Colon (tissue), 2 donors: ENCODE results near the gene SNAI1.

ENCODE experiments used
- FAIRE-seq: peaks from 2 replicates; lab custom pipeline; 2012; peaks lifted over from hg19 to GRCh38; lab: Jason Lieb, UNC
- donor health status: control.
- donor health status: control.

The SNAI1 gene

DNA sequence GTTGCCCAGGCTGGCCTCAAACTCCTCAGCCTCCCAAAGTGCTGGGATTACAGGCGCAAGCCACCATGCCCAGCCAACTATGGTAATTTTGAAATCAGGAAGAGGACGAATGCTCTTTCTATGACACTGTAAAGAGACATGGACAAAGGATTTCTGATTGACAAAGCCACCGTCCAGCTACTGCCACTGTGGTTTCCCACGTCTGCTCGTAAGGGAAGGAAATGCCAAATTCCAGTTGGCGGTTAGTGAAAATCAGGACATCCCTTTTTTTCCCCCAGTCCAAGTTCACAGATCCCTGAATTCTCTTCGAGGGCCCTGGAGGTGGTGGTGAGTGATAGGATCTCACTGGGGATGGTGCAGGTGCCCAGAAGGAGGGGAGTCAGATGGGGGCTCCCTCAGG lies 31.2 kb downstream of the SNAI1 start:
- no peak for FAIRE-seq

- no peak for FAIRE-seq
Measured at GRCh38 chr20:50014570-50015562, 32.1 kb downstream of the SNAI1 start.

- FAIRE-seq, result no peak
Measured at GRCh38 chr20:50015636-50015992, 32.8 kb downstream of the SNAI1 start.

DNA sequence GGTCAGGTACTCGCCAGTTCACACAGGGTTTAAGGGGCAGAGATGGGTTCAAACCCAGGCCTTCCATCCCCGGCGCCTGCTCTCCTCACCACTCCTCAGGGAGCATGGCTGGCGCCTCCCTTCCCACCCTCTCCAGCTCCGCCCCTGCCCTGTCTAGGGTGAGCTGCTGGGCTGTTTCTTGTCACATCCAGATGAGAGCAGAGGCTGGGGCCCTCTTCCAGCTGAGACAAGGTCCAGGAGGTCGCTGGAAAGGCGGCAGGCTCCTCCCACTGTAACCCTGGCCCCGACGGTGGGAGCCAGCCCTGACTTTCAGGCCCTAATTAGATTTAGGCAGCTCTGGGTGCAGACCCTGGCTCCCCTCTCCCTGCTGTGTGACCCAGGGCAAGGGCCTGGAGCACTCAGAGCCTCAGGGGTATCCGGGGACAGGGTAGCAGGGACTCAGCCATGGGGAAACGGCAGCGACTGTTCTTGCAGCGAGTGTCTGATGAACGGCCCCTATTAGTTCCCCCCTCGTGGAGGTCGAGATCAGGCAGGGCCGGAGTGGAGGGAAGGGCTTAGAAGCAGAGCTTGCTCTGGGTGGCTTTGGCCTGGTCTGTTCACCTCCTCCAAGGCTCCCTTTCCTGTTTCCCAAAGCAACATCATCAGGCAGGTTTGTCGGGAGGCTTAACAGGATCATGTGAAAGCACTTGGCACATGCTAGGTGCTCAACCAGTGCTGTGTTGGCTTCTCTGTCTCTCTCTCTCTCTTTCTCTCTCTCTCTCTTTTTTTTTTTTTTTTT lies 33.4 kb downstream of the SNAI1 start:
- no peak for FAIRE-seq

GRCh38 chr20:50017160-50017559 lies 34.4 kb downstream of the SNAI1 start:
- FAIRE-seq, result no peak

GRCh38 chr20:50017576-50018248 lies 34.9 kb downstream of the SNAI1 start:
- FAIRE-seq, result no peak

- FAIRE-seq, result no peak
Measured at GRCh38 chr20:50019466-50020256, 36.9 kb downstream of the SNAI1 start.

DNA sequence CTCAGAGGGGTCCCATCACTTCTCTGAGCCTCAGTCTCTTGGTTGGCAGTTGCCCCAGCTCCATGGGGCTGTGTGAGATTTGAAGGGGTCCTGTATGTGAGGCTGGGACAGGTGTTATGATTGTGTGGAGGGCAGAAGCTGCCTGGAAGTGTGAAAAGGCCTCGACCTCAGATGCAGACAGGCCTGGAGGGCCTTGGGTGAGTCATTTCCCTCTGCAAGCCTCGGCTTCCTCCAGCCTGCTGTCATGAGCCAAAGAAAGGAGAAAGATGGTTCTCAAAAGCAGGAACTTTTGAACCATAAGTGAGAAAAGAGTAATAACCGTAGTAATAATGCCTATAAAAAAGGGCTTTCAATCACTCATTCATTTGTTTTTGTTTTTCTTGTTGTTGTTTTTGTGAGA lies 37.5 kb downstream of the SNAI1 start:
- no peak for FAIRE-seq

- no peak for FAIRE-seq
Measured at GRCh38 chr20:50022676-50023075, 39.9 kb downstream of the SNAI1 start.

DNA sequence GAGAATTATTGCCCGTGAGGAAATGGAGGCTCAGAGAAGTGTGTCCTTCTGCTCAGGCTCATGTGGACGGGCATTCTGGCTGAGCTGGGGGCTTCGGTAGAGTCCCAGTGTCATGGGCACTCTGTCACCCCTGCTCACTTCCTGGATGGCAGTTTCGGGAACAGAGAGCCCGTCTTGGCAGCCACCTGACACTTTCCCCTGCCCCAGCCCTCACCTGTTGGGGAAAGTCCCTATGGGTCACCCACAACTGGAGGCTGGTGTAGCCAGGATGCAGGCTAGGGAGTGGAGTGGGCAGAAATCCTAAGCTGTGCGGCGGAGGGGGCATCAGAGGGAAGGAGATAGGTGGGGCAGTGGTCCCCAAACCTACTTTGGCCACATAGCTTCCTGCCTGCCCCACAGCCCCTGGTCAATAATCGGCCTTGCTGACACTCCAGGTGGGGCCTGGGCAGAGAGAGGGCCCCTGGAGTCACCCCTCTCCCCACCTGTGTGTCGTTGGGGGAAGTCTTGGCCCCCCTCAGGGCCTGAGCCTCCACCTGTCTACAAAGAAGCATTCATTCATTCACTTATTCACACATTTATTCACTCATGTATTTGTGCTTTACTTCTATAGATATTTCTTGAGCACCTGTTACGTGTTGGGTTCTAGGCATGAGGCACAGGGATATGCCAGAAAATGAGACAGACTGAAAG lies 40.5 kb downstream of the SNAI1 start:
- no peak for FAIRE-seq

GRCh38 chr20:50026746-50027575 lies 44.2 kb downstream of the SNAI1 start:
- FAIRE-seq, result no peak

GRCh38 chr20:50027611-50028105 lies 44.9 kb downstream of the SNAI1 start:
- no peak for FAIRE-seq

DNA sequence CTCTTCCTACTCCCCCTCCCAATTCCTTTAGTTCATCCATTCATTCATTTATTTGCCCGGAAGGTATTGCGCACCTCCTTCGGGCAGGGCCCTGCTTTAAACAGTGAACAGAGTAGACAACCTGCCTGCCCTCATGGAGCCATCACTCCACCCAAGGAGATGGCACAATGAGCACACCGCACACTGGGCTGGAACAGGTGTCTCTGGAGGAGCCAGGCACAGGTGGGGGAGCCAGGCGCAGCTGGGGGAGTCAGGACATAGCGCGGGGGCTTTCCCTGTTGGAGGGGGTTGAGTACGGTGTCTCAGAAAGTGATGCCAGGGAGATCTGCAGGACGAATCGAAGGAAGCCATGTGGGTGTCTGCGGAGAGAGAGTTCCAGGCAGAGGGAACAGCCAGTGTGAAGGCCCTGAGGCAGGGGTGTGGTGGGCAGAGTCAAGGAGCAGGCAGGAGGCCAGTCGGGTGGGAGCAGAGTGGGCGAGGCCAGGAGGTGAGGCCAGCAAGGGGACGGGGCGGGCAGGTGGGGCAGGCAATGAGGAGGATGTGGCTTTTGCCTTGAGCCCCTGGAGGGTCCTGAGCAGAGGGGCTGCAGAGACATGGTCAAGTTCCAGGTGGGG lies 46.4 kb downstream of the SNAI1 start:
- no peak for FAIRE-seq

GRCh38 chr20:50029697-50030461 lies 47.1 kb downstream of the SNAI1 start:
- FAIRE-seq, result no peak

- FAIRE-seq, result no peak
Measured at GRCh38 chr20:50032955-50033666, 50.3 kb downstream of the SNAI1 start.

DNA sequence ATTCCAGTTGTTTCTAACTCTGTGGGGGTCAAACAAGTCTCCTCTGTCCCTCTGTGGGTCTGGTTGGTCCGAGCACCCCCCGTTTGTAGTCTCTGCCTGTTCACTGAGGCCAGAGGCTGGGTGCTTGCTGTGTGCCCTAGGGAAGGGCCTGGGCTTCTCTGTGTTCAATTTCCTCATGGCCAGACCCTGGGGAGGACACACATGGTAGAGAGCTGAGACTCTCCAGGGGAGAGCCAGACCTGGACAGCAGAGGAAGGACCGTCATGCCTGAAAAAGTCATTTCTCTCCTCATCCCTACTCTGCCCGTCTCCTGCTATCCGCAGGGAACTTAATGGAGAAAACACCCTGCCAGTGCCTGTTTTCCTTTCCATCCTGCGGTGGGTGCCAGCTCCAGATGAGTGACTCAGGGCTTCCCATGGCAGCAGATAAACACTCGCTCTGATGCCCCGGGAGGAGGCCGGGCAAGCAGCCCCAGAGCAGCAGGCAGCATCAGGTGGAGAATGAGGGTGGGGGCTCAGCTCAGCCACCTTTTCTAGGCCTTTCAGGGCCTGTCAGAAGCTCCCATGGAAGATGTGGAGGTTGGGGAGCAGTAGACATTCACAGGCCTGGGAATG lies 51.9 kb downstream of the SNAI1 start:
- no peak for FAIRE-seq

DNA sequence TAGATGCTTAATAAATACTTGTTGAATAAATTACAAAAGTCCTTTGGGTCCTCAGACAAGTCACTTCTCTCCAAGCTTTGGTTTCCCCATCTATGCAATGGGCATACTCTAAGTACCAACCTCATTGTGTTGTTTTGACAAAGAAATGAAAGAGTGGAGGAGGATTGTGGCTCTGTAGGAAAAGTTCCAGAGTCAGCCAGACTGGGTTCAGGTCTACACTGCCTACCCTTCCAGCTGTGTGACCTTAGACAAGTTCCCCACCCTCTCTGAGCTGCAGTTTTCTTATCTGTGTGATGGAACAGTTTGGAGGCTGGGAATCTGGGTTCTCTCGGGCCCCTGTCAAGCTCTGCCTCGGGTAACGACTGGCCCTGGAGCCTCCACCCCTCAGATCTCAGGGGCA lies 53.9 kb downstream of the SNAI1 start:
- FAIRE-seq, result no peak

GRCh38 chr20:50037123-50037522 lies 54.3 kb downstream of the SNAI1 start:
- no peak for FAIRE-seq
